Gastroesophageal sphincter (tissue), 4 donors: ENCODE measurements around the gene PRR5L. TPM values are rescaled to one million over a fixed set of nuclear protein-coding genes. Genes with fewer than 3 reads are reported as not detected.

Source experiments
- ATAC-seq: fragments of 150-250 bp; one replicate; pipeline ENCODE4 v1.9.1; 2016; ENCODE audit warnings: mild to moderate bottlenecking, moderate library complexity
- H3K27ac ChIP-seq, 4 donors: fragments of 200-600 bp; sonication (generic) in 3 of 4; 1 replicate in 3 of 4; 2 replicates in 1 of 4; pipeline ENCODE4 v1.5.1; 2016 to 2019
- H3K27me3 ChIP-seq: fragments of 200-600 bp; sonication (generic); one replicate; pipeline ENCODE4 v1.5.1; 2019
- H3K36me3 ChIP-seq, 2 donors: fragments of 200-600 bp; sonication (generic); one replicate each; pipeline ENCODE4 v1.5.1; 2019; ENCODE audit warnings: control low read depth in 1 of 2
- H3K4me1 ChIP-seq, 3 donors: fragments of 200-600 bp; sonication (generic); 1 replicate in 2 of 3; 2 replicates in 1 of 3; pipeline ENCODE4 v1.5.1; 2016 to 2019; ENCODE audit warnings: control low read depth in 2 of 3
- H3K4me3 ChIP-seq, 2 donors: fragments of 200-600 bp; sonication (generic); one replicate each; pipeline ENCODE4 v1.5.1; 2019; ENCODE audit warnings: mild to moderate bottlenecking in 1 of 2, moderate library complexity in 1 of 2
- H3K9me3 ChIP-seq, 3 donors: fragments of 200-600 bp; sonication (generic); one replicate each; pipeline ENCODE4 v1.5.1; 2017 to 2019; ENCODE audit warnings: control low read depth in 2 of 3
- EP300 ChIP-seq: sonication (generic); formaldehyde crosslinking; IDR thresholded peaks from one replicate; pipeline ENCODE4 v1.6.1; 2017; ENCODE audit warnings: antibody characterized with exemption, mild to moderate bottlenecking
- POLR2A ChIP-seq, 2 donors: fragments of 450-650 bp; IDR thresholded peaks; one replicate each; pipeline ENCODE4 v1.6.1; 2017; ENCODE audit warnings: antibody characterized with exemption in 2 of 2, mild to moderate bottlenecking in 2 of 2, moderate library complexity in 1 of 2
- POLR2AphosphoS5 ChIP-seq: sonication (generic); formaldehyde crosslinking; IDR thresholded peaks from one replicate; pipeline ENCODE4 v1.6.1; 2017; ENCODE audit warnings: antibody characterized with exemption
- WGBS, 2 donors: methylation state at CpG; one replicate each; pipeline ENCODE4 v1.1.5; 2018; ENCODE audit warnings: low coverage in 1 of 2; 5-methylcytosine and 5-hydroxymethylcytosine counted together
- total RNA-seq, 4 donors: library from RNA; depleted of rRNA; stranded (reverse); fragments of >200 nt; gene quantifications; one replicate each; pipeline ENCODE4 v1.1.0, GENCODE V29; 2016
- TF ChIP-seq, protein P1 (sequence below), 4 experiments: fragments of 200-600 bp in 2 of 4; fragments of 450-650 bp in 2 of 4; sonication (generic) in 1 of 4; IDR thresholded peaks; one replicate each; pipeline ENCODE4 v1.5.1; 2017 to 2019; ENCODE audit warnings: antibody characterized with exemption in 4 of 4, mild to moderate bottlenecking in 2 of 4, moderate library complexity in 2 of 4

PRR5L gene
- total RNA-seq, 4 donors from 2014 or later = 2.8 to 9.7 (median 7.5) TPM

DNA sequence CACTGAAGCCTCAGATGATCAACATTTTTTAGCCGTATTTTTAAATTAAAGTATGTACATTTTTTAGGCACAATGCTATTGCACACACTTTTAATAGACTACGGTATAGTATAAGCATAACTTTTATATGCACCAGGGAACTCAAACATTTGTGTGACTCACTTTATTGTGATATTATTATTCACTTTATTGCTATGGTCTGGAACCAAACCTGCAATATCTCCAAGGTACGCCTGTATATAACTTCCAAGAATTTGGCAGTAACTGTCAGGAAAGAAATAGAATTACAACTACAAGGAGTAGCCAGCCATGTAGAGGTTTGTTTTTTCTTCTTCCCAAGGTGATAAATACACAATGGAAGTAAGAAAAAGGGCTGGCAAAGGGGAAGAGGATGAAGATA lies 62.3 kb downstream of the PRR5L start:
- Histone ChIP-seq H3K9me3 (no peaks in the 10 kb centered on the region), H3K4me3 (no peak overlapping the region), H3K4me1 (peaks cover 0 to 8% (median 0%) of the 10 kb centered on the region in 3 donors), H3K36me3 (no peaks in the 10 kb centered on the region), H3K27ac (no peak overlapping the region), H3K27me3 (peaks cover 36% of the 10 kb centered on the region)
- TF ChIP-seq, protein P1, sequence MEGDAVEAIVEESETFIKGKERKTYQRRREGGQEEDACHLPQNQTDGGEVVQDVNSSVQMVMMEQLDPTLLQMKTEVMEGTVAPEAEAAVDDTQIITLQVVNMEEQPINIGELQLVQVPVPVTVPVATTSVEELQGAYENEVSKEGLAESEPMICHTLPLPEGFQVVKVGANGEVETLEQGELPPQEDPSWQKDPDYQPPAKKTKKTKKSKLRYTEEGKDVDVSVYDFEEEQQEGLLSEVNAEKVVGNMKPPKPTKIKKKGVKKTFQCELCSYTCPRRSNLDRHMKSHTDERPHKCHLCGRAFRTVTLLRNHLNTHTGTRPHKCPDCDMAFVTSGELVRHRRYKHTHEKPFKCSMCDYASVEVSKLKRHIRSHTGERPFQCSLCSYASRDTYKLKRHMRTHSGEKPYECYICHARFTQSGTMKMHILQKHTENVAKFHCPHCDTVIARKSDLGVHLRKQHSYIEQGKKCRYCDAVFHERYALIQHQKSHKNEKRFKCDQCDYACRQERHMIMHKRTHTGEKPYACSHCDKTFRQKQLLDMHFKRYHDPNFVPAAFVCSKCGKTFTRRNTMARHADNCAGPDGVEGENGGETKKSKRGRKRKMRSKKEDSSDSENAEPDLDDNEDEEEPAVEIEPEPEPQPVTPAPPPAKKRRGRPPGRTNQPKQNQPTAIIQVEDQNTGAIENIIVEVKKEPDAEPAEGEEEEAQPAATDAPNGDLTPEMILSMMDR (IDR thresholded peaks at IDR 0.05) = no peak
- TF ChIP-seq POLR2AphosphoS5 (no peak), POLR2A (IDR thresholded peaks at IDR 0.05) (no peak), EP300 (no peak)
- ATAC-seq = no peak
- WGBS, 2 donors = 77 to 88% methylated on average over 3 of the region's 3 CpGs

DNA sequence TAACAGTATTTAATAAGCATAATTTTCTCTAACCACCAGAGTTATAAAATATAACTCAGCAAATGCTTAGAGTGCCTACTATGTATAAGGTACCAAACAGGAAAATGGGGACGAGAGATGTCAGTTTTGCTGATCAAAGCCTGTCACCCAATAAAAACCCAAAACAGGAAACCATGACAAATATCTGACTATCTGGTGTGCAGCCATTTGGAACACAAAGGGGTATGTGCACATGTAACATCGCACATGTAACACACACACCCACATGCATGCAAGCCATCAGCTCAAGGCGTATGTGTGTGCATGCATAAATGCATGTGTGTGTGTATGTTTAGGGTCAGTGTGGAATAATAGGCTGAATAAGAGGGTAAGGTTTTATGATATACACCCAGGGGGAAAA lies 64.2 kb downstream of the PRR5L start:
- TF ChIP-seq POLR2AphosphoS5 (no peak), EP300 (no peak), POLR2A (IDR thresholded peaks at IDR 0.05) (no peak)
- TF ChIP-seq, protein P1 (IDR thresholded peaks at IDR 0.05) = no peak
- Histone ChIP-seq H3K4me1 (peaks cover 0 to 8% (median 0%) of the 10 kb centered on the region in 3 donors), H3K4me3 (no peak overlapping the region), H3K9me3 (no peaks in the 10 kb centered on the region), H3K27ac (no peak overlapping the region), H3K27me3 (peaks cover 36% of the 10 kb centered on the region), H3K36me3 (no peaks in the 10 kb centered on the region)
- 82 to 92% methylated on average over 3 of the region's 3 CpGs for WGBS, 2 donors
- ATAC-seq = no peak

DNA sequence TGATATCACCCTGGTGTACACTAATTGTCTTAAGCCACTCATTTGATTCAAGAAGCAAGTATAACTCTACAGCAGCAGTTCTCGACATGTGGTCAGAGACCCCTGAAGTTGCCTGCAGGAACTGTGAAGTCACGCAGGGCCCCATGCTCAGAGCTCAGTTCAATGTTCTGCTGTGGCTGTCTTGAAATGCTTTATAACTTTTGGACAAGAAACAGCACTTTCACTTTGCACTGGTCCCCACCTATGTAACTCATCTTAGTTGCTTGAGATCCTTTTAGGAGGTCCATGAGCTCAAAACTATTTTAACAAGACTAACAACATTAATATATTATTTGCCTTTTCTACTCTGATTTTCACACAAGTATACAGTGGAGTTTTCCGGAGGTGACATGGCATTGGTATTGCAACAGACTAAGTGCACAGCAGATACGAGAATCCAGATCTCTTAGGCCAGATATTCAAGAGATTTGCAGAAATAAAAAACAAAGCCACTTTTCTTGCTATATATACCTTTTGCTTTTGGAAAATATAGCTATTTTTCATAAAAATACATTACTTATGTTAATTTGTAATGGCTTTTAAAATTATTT lies 64.8 kb downstream of the PRR5L start:
- H3K27me3 ChIP-seq = peaks cover 36% of the 10 kb centered on the region
- WGBS, 2 donors = 70 to 94% methylated on average over 4 of the region's 4 CpGs
- no peak overlapping the region for H3K27ac ChIP-seq
- TF ChIP-seq POLR2AphosphoS5 (no peak), EP300 (no peak), POLR2A (IDR thresholded peaks at IDR 0.05) (no peak)
- TF ChIP-seq, protein P1 (IDR thresholded peaks at IDR 0.05) = no peak
- no peak for ATAC-seq
- H3K9me3 ChIP-seq = no peaks in the 10 kb centered on the region
- H3K36me3 ChIP-seq = no peaks in the 10 kb centered on the region
- H3K4me3 ChIP-seq = no peak overlapping the region
- peaks cover 0 to 8% (median 0%) of the 10 kb centered on the region in 3 donors for H3K4me1 ChIP-seq

DNA sequence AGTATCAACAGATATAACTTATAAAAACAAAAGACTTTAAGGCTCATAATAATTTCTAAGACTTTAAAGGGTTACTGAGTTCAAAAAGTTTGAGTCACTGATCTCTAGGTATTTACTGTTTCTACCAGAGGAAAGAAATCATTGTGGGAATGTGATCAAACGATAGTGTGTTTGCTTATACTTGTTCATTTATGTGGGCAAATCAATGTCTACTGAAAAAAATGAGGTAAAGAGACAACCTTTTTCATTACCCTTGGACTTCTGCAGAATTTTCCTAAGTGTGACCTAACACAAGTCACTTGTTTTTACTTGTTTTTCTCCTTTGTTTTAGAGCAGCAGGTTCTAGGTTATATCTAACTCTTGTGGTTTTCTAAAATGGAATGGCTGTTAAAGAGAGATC lies 65.4 kb downstream of the PRR5L start:
- Histone ChIP-seq H3K4me3 (no peak overlapping the region), H3K27ac (no peak overlapping the region)
- TF ChIP-seq POLR2AphosphoS5 (no peak), POLR2A (IDR thresholded peaks at IDR 0.05) (no peak), EP300 (no peak)
- TF ChIP-seq, protein P1 (IDR thresholded peaks at IDR 0.05) = no peak

DNA sequence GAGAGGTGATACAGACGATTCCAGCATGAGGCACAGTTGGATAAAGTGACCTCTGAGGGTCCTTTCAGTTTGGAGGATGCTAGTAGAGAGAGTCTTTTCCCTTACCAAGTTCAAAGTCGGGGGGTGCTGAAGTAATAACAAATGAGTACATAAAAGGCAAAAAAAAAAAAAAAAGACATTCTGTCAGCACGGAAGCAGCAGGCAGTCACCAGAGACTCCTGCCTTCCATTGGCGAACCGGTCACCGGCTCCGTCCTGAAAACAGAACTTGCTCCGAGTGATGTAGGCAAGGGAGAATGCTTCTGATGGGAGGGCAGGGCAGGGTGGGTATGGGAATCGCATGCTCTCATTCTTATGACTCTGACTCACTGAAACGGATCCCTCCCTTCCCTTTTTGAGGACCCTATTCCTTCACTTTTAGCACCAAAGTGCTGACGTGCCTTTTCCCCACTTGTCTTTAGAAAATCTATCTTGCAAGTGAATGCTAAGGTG lies 65.9 kb downstream of the PRR5L start:
- no peak overlapping the region for H3K27ac ChIP-seq
- WGBS, 2 donors = 9 to 11% methylated on average over 9 to 11 of the region's 11 CpGs
- no peak for ATAC-seq
- H3K27me3 ChIP-seq = peaks cover 36% of the 10 kb centered on the region
- no peaks in the 10 kb centered on the region for H3K9me3 ChIP-seq
- no peaks in the 10 kb centered on the region for H3K36me3 ChIP-seq
- peaks cover 0 to 8% (median 0%) of the 10 kb centered on the region in 3 donors for H3K4me1 ChIP-seq
- no peak overlapping the region for H3K4me3 ChIP-seq
- TF ChIP-seq POLR2AphosphoS5 (no peak), EP300 (no peak), POLR2A (IDR thresholded peaks at IDR 0.05) (no peak)
- TF ChIP-seq, protein P1 (IDR thresholded peaks at IDR 0.05) = no peak

More for the DNA sequence above, 65.4 kb downstream of the PRR5L start:
- WGBS, 2 donors = 40 to 68% methylated on average over 1 of the region's 1 CpG
- Histone ChIP-seq H3K9me3 (no peaks in the 10 kb centered on the region), H3K27me3 (peaks cover 36% of the 10 kb centered on the region), H3K4me1 (peaks cover 0 to 8% (median 0%) of the 10 kb centered on the region in 3 donors), H3K36me3 (no peaks in the 10 kb centered on the region)
- ATAC-seq = no peak
